Osteoblast (primary cell): Measurements from ENCODE around the gene LRRK2. TPM values are rescaled to one million over a fixed set of nuclear protein-coding genes. Genes with fewer than 3 reads are reported as not detected.

ENCODE experiments used
- DNase-seq: peaks from one replicate; pipeline ENCODE4 v3.0.0; 2011; ENCODE audit warnings: low spot score, mixed read lengths; ENCODE audit not compliant: insufficient read length; ENCODE audit errors: missing footprints
- H2AFZ ChIP-seq: 2 replicates; pipeline ENCODE4 v1.6.0; 2011; ENCODE audit warnings: mild to moderate bottlenecking, low read length
- H3K27ac ChIP-seq: 2 replicates; pipeline ENCODE4 v1.5.1; 2011; ENCODE audit warnings: mild to moderate bottlenecking, low read depth, low read length, moderate library complexity
- H3K27me3 ChIP-seq: 2 replicates; pipeline ENCODE4 v1.6.0; 2012; ENCODE audit warnings: mild to moderate bottlenecking, control low read depth, inconsistent platforms, low read length, moderate library complexity; ENCODE audit not compliant: insufficient read depth
- H3K36me3 ChIP-seq: 2 replicates; pipeline ENCODE4 v1.5.1; 2011; ENCODE audit warnings: mild to moderate bottlenecking, low read length, control low read depth, moderate library complexity; ENCODE audit not compliant: insufficient read depth
- H3K4me1 ChIP-seq: 2 replicates; pipeline ENCODE4 v1.5.1; 2011; ENCODE audit warnings: mild to moderate bottlenecking, low read length, control low read depth, moderate library complexity; ENCODE audit not compliant: insufficient read depth
- H3K4me2 ChIP-seq: 2 replicates; pipeline ENCODE4 v1.6.0; 2011; ENCODE audit warnings: mild to moderate bottlenecking, low read length; ENCODE audit not compliant: insufficient read depth
- H3K4me3 ChIP-seq: fragments of 200-600 bp; sonication (generic); 3 replicates; pipeline ENCODE4 v1.5.1; 2012; ENCODE audit warnings: mild to moderate bottlenecking, low read length, inconsistent platforms; ENCODE audit not compliant: insufficient read depth
- H3K79me2 ChIP-seq: 2 replicates; pipeline ENCODE4 v1.6.0; 2012; ENCODE audit warnings: mild to moderate bottlenecking, low read length, control low read depth, inconsistent platforms; ENCODE audit not compliant: insufficient read depth
- H3K9me3 ChIP-seq: 2 replicates; pipeline ENCODE4 v1.5.1; 2011; ENCODE audit warnings: low read depth, low read length, control low read depth
- H4K20me1 ChIP-seq: 2 replicates; pipeline ENCODE4 v1.6.0; 2012; ENCODE audit warnings: mild to moderate bottlenecking, low read length, control low read depth; ENCODE audit not compliant: insufficient read depth
- total RNA-seq: library from RNA; depleted of rRNA; stranded (reverse); fragments of >200 nt; gene quantifications from 2 replicates; pipeline ENCODE4 v1.2.3, GENCODE V29; 2012
- TF ChIP-seq, protein P1 (sequence below): IDR thresholded peaks from 2 replicates; pipeline ENCODE4 v1.5.1; 2011; ENCODE audit warnings: mild to moderate bottlenecking, low read depth, low read length, moderate library complexity; ENCODE audit errors: extremely low read depth

LRRK2 gene
- total RNA-seq, 1 donor: 5.1 TPM

DNA sequence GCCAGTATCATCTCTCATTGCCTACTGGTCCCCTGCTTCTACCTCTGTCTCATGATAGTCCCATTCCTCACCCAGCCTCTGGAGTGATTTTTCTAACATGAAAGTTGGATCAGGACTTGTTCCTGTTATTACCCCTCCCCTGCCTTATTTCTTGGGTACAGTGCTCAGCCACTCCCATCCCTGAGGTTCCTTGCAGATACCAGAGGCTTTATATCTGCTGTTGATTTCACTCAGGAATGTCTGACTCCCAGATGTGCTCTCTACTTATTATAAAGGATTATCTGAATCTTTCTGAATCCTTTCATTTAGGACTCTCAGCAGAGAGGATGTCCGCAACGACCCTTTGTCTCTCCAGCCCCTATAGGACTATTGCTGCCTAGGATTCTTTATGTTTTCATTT lies 111.2 kb downstream of the LRRK2 start:
- Histone ChIP-seq H3K4me2 (no peak overlapping the region), H4K20me1 (no peaks in the 10 kb centered on the region), H3K36me3 (no peaks in the 10 kb centered on the region), H2AFZ (no peak overlapping the region), H3K4me3 (no peak overlapping the region), H3K9me3 (no peaks in the 10 kb centered on the region), H3K27me3 (no peaks in the 10 kb centered on the region), H3K27ac (no peak overlapping the region), H3K4me1 (no peaks in the 10 kb centered on the region), H3K79me2 (no peaks in the 10 kb centered on the region)
- TF ChIP-seq, protein P1, sequence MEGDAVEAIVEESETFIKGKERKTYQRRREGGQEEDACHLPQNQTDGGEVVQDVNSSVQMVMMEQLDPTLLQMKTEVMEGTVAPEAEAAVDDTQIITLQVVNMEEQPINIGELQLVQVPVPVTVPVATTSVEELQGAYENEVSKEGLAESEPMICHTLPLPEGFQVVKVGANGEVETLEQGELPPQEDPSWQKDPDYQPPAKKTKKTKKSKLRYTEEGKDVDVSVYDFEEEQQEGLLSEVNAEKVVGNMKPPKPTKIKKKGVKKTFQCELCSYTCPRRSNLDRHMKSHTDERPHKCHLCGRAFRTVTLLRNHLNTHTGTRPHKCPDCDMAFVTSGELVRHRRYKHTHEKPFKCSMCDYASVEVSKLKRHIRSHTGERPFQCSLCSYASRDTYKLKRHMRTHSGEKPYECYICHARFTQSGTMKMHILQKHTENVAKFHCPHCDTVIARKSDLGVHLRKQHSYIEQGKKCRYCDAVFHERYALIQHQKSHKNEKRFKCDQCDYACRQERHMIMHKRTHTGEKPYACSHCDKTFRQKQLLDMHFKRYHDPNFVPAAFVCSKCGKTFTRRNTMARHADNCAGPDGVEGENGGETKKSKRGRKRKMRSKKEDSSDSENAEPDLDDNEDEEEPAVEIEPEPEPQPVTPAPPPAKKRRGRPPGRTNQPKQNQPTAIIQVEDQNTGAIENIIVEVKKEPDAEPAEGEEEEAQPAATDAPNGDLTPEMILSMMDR: no peak
- no peak for DNase-seq

DNA sequence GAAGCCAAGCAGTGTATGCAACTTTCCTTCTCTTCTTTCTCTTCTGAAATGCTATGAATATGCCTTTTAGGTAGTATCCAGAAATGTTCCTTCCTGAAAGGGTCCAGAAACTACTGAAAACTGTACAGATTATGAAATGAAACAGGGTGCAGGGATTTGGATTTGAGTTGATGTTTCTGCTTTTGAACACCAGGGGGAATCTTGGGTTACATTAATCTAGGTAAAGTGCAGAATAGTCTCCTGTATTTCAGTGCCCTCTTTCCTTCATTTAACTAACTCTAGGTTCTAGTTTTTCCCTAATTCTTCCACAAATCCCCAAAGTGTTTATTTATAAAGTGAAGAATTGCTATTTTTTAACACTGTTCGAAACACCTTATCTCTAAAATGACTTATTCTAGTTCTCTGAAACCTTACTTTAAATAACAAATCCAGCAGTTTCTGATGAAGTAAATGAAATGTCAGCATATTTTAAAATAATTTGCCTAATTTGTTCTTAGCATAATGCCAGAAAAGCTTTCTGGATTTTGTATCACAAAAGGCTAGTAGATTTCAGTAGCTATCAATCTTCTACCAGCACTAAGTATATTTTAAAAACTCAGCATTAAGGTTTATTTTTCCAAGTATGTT lies 111.9 kb downstream of the LRRK2 start:
- H2AFZ ChIP-seq: no peak overlapping the region
- no peaks in the 10 kb centered on the region for H3K27me3 ChIP-seq
- no peaks in the 10 kb centered on the region for H3K36me3 ChIP-seq
- H3K79me2 ChIP-seq: no peaks in the 10 kb centered on the region
- no peaks in the 10 kb centered on the region for H3K9me3 ChIP-seq
- TF ChIP-seq, protein P1: peak; percentile 55
- H4K20me1 ChIP-seq: no peaks in the 10 kb centered on the region
- no peaks in the 10 kb centered on the region for H3K4me1 ChIP-seq
- DNase-seq: no peak
- H3K27ac ChIP-seq: no peak overlapping the region
- no peak overlapping the region for H3K4me3 ChIP-seq
- no peak overlapping the region for H3K4me2 ChIP-seq

DNA sequence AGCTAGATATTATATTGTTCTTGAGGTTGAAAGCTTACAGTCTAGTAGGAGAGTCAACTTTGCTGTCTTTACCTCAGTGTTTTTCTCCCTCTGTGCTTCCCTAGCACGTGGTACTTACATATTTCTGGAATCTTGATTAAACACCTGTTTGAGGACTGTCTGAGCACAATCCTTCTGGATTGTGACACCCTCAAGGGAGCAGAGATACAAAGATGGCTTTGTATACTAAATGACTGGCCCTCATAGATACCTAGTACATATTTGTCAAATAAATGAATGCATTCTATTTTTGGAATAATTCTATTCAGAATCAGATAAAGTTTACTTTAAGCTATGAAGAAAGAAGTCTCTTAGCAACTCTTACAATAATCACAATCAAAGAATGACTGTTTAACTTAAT lies 113.3 kb downstream of the LRRK2 start:
- TF ChIP-seq, protein P1: no peak
- no peak for DNase-seq
- Histone ChIP-seq H2AFZ (no peak overlapping the region), H3K4me2 (no peak overlapping the region), H3K9me3 (no peaks in the 10 kb centered on the region), H3K27me3 (no peaks in the 10 kb centered on the region), H3K79me2 (no peaks in the 10 kb centered on the region), H3K27ac (no peak overlapping the region), H3K4me1 (no peaks in the 10 kb centered on the region), H4K20me1 (no peaks in the 10 kb centered on the region), H3K36me3 (no peaks in the 10 kb centered on the region), H3K4me3 (no peak overlapping the region)

DNA sequence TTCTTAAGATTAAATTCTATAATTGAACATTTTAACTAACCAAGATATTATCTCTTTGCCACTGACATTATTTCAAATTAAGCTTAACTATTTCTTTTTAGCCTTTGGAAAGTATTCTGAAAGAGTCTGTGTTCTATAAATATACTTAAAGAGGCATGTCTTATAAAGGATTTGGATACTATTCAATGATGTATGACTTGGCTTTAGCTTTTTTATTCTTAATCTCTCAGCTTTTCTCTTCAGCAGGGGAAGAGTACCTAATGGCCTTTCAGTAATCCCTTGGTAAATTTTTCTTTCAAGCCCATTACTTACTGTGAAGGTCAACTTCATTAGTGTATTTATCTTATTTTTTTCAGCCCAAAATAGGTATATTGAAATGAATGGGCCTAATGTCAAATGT lies 113.8 kb downstream of the LRRK2 start:
- H3K4me1 ChIP-seq: no peaks in the 10 kb centered on the region

More for the DNA sequence above, 113.8 kb downstream of the LRRK2 start:
- no peaks in the 10 kb centered on the region for H3K79me2 ChIP-seq
- no peak overlapping the region for H3K27ac ChIP-seq
- no peaks in the 10 kb centered on the region for H4K20me1 ChIP-seq
- no peak for DNase-seq
- no peaks in the 10 kb centered on the region for H3K36me3 ChIP-seq
- H3K4me3 ChIP-seq: no peak overlapping the region
- TF ChIP-seq, protein P1: no peak
- no peaks in the 10 kb centered on the region for H3K9me3 ChIP-seq
- no peak overlapping the region for H2AFZ ChIP-seq
- H3K4me2 ChIP-seq: no peak overlapping the region
- H3K27me3 ChIP-seq: no peaks in the 10 kb centered on the region
